HCT116 (cell line): ENCODE results near the gene KATNIP. TPM values are rescaled to one million over a fixed set of nuclear protein-coding genes. Genes with fewer than 3 reads are reported as not detected.

Experiments
- ATAC-seq: fragments of 200-7000 bp; cut with Tn5 transposase; 2 replicates; pipeline ENCODE4 v1.9.1; 2020; ENCODE audit warnings: mild to moderate bottlenecking, moderate library complexity
- BruUV-seq: library from RNA; stranded (reverse); fragments of 400-500 nt; replicated peaks from 2 replicates; lab custom pipeline; 2021; lab: Mats Ljungman, UMichigan
- CTCF ChIA-PET: fragments of 300-600 bp; sonication (Branson Sonifier 250); formaldehyde crosslinking; loops from one replicate; lab custom pipeline; 2021; ENCODE audit warnings: antibody characterized with exemption; lab: Charles Lee
- POLR2A ChIA-PET: fragments of 300-600, 350-600 bp; sonication (Branson Sonifier 250); formaldehyde crosslinking; loops from one replicate; lab custom pipeline; 2021; ENCODE audit warnings: antibody characterized with exemption; lab: Charles Lee
- RAD21 ChIA-PET, 2 experiments: fragments of 300-600 bp; sonication (Branson Sonifier 250); formaldehyde crosslinking; loops; one replicate each; lab custom pipeline; 2023; ENCODE audit warnings: low total read pairs in 2 of 2; ENCODE audit not compliant: uncharacterized antibody in 2 of 2, unreplicated experiment in 2 of 2, low non-redundant PET in 1 of 2; lab: Charles Lee
- DNase-seq: peaks from one replicate; pipeline ENCODE4 v3.0.0-alpha.2; 2010; ENCODE audit warnings: low read depth, low spot score
- H2AFZ ChIP-seq: fragments of 200-600 bp; shearing (Covaris generic), sonication (generic); 2 replicates; pipeline ENCODE4 v1.6.1; 2017; ENCODE audit warnings: low read depth, mixed run types, mixed read lengths, antibody characterized with exemption, low read length; ENCODE audit not compliant: poor library complexity, severe bottlenecking
- H3K27ac ChIP-seq: 2 replicates; pipeline ENCODE4 v1.5.1; 2012; ENCODE audit warnings: low read depth, low read length
- H3K27me3 ChIP-seq: fragments of 200-600 bp; sonication (generic); 2 replicates; pipeline ENCODE4 v1.6.1; 2016; ENCODE audit warnings: mixed run types, low read length, mixed read lengths; ENCODE audit not compliant: insufficient read depth
- H3K36me3 ChIP-seq, 2 experiments: fragments of 200-500 bp in 1 of 2; fragments of 200-600 bp in 1 of 2; sonication (Bioruptor generic) in 1 of 2; sonication (generic) in 1 of 2; 2 replicates each; pipeline versions ENCODE4 v1.5.1 to v1.6.1; 2014 to 2016; ENCODE audit warnings: low read length in 2 of 2, inconsistent platforms in 1 of 2, mixed read lengths in 1 of 2, mixed run types in 1 of 2; ENCODE audit not compliant: insufficient read depth in 2 of 2, control insufficient read depth in 1 of 2
- H3K4me1 ChIP-seq, 2 experiments: fragments of 200-600 bp in 1 of 2; sonication (generic) in 1 of 2; 2 replicates each; pipeline versions ENCODE4 v1.5.1 to v1.6.1; 2012 to 2017; ENCODE audit warnings: low read length in 2 of 2, inconsistent platforms in 1 of 2, mild to moderate bottlenecking in 1 of 2, mixed read lengths in 1 of 2, mixed run types in 1 of 2, moderate library complexity in 1 of 2; ENCODE audit not compliant: insufficient read depth in 2 of 2, control insufficient read depth in 1 of 2
- H3K4me2 ChIP-seq: fragments of 200-600 bp; sonication (generic); 2 replicates; pipeline ENCODE4 v1.6.1; 2017; ENCODE audit warnings: mixed run types, low read length, mixed read lengths
- H3K4me3 ChIP-seq, 2 experiments: fragments of 200-600 bp in 1 of 2; sonication (generic) in 1 of 2; replicated peaks in 1 of 2; 2 replicates each; pipeline ENCODE4 v1.5.1; 2011 to 2016; ENCODE audit warnings: low read length in 2 of 2, control low read depth in 1 of 2, low read depth in 1 of 2, mild to moderate bottlenecking in 1 of 2, mixed read lengths in 1 of 2, mixed run types in 1 of 2
- H3K79me2 ChIP-seq: fragments of 200-600 bp; sonication (generic); 2 replicates; pipeline ENCODE4 v1.6.1; 2017; ENCODE audit warnings: mild to moderate bottlenecking, mixed run types, low read length, moderate library complexity, mixed read lengths; ENCODE audit not compliant: insufficient read depth
- H3K9ac ChIP-seq: fragments of 200-600 bp; sonication (generic); 2 replicates; pipeline ENCODE4 v1.6.1; 2016; ENCODE audit warnings: low read length, mixed read lengths
- H3K9me2 ChIP-seq: fragments of 200-600 bp; sonication (generic), shearing (Covaris generic); 2 replicates; pipeline ENCODE4 v1.6.1; 2017; ENCODE audit warnings: mixed run types, mild to moderate bottlenecking, moderate library complexity; ENCODE audit not compliant: insufficient read depth
- H3K9me3 ChIP-seq, 2 experiments: fragments of 200-500 bp in 1 of 2; fragments of 200-600 bp in 1 of 2; sonication (Bioruptor generic) in 1 of 2; sonication (generic) in 1 of 2; 2 replicates each; pipeline ENCODE4 v1.6.1; 2014 to 2017; ENCODE audit warnings: low read length in 2 of 2, mixed read lengths in 2 of 2, inconsistent platforms in 1 of 2, low read depth in 1 of 2, mild to moderate bottlenecking in 1 of 2, mixed run types in 1 of 2, moderate library complexity in 1 of 2; ENCODE audit not compliant: control insufficient read depth in 1 of 2, insufficient read depth in 1 of 2
- H4K20me1 ChIP-seq: fragments of 200-600 bp; sonication (generic), shearing (Covaris generic); 2 replicates; pipeline ENCODE4 v1.6.1; 2017; ENCODE audit warnings: mixed run types, mild to moderate bottlenecking, moderate library complexity; ENCODE audit not compliant: insufficient read depth
- CEBPB ChIP-seq: IDR thresholded peaks from 2 replicates; pipeline ENCODE4 v1.6.1; 2012; ENCODE audit warnings: low read depth
- EGR1 ChIP-seq: IDR thresholded peaks from 2 replicates; pipeline ENCODE4 v1.6.1; 2012; ENCODE audit warnings: low read depth
- ELF1 ChIP-seq: IDR thresholded peaks from 2 replicates; pipeline ENCODE4 v1.6.1; 2012; ENCODE audit warnings: low read depth, borderline replicate concordance
- EZH2 ChIP-seq: fragments of 200-600 bp; sonication (generic); IDR thresholded peaks from 2 replicates; pipeline ENCODE4 v1.6.1; 2017; ENCODE audit warnings: antibody characterized with exemption, mixed run types
- EZH2phosphoT487 ChIP-seq: fragments of 200-600 bp; IDR thresholded peaks from 2 replicates; pipeline ENCODE4 v1.6.1; 2018; ENCODE audit warnings: antibody characterized with exemption, borderline replicate concordance
- FOSL1 ChIP-seq: IDR thresholded peaks from 2 replicates; pipeline ENCODE4 v1.6.1; 2012; ENCODE audit warnings: low read depth
- JUND ChIP-seq: IDR thresholded peaks from 2 replicates; pipeline ENCODE4 v1.6.1; 2012
- POLR2A ChIP-seq: IDR thresholded peaks from 2 replicates; pipeline ENCODE4 v1.7.0; 2011; ENCODE audit warnings: borderline replicate concordance; ENCODE audit not compliant: insufficient read depth, insufficient read length; ENCODE audit errors: extremely low read depth
- POLR2AphosphoS5 ChIP-seq: IDR thresholded peaks from 2 replicates; pipeline ENCODE4 v1.6.1; 2011; ENCODE audit warnings: mild to moderate bottlenecking, low read depth, low read length, moderate library complexity
- RAD21 ChIP-seq: IDR thresholded peaks from 2 replicates; pipeline ENCODE4 v1.6.1; 2012; ENCODE audit warnings: low read depth, mild to moderate bottlenecking
- SIN3A ChIP-seq: IDR thresholded peaks from 2 replicates; pipeline ENCODE4 v1.6.1; 2012; ENCODE audit warnings: low read depth
- SP1 ChIP-seq: IDR thresholded peaks from 2 replicates; pipeline ENCODE4 v1.6.1; 2012; ENCODE audit warnings: low read depth
- SRF ChIP-seq: IDR thresholded peaks from 2 replicates; pipeline ENCODE4 v1.6.1; 2012; ENCODE audit warnings: low read depth
- YY1 ChIP-seq: IDR thresholded peaks from 2 replicates; pipeline ENCODE4 v1.6.1; 2011; ENCODE audit warnings: low read length, low read depth, moderate library complexity, mild to moderate bottlenecking; ENCODE audit not compliant: insufficient replicate concordance; ENCODE audit errors: extremely low read depth
- intact Hi-C: fragments of 100-400 bp; cut with micrococcal nuclease; formaldehyde crosslinking; loops from 2 replicates; pipeline ENCODE4 v1.10.0; 2022
- total RNA-seq: library from RNA; stranded (reverse); gene quantifications from one replicate; pipeline ENCODE4 v1.2.1, GENCODE V29; 2021; ENCODE audit not compliant: unreplicated experiment
- TF ChIP-seq, protein P1 (sequence below): IDR thresholded peaks from 2 replicates; pipeline ENCODE4 v1.6.1; 2012; ENCODE audit warnings: low read depth
- TF ChIP-seq, protein P2 (sequence below): IDR thresholded peaks from 2 replicates; pipeline ENCODE4 v1.6.1; 2012
- TF ChIP-seq, protein P3 (sequence below), 3 experiments: fragments of 200-600 bp in 1 of 3; sonication (generic) in 1 of 3; IDR thresholded peaks in 2 of 3; conservative IDR thresholded peaks in 1 of 3; 2 replicates each; pipeline ENCODE4 v1.5.1; 2012 to 2017; ENCODE audit warnings: low read depth in 2 of 3, low read length in 2 of 3, antibody characterized with exemption in 1 of 3, borderline replicate concordance in 1 of 3, control low read depth in 1 of 3, mild to moderate bottlenecking in 1 of 3, mixed read lengths in 1 of 3, mixed run types in 1 of 3, moderate library complexity in 1 of 3; ENCODE audit not compliant: insufficient read depth in 1 of 3
- TF ChIP-seq, protein P4 (sequence below): IDR thresholded peaks from 2 replicates; pipeline ENCODE4 v1.6.1; 2011; ENCODE audit warnings: mild to moderate bottlenecking, low read length, moderate library complexity; ENCODE audit not compliant: insufficient replicate concordance; ENCODE audit errors: extremely low read depth

Gene KATNIP
- total RNA-seq, 1 experiment from 2014 or later, result 23.8 TPM

DNA sequence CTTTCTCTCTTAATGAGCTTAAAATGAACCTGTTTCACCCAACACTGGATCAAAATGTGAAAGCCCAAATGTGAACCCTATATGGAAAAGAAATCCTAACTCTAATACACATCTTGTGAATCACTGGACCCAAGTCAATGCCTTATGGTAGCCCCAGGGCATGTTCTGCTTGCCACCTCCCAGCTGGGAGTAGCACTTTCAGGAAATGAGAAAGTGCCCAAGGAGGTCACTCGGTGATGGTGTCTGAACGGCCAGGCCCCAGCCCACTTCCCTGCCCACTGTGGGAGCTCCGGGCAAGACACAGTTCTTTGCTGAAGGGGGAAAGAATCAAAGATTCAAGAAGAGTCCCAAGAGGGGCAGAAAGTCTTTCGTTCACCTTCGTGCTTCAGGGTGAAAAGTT, 46.3 kb upstream of the KATNIP start:
- no peak overlapping the region for H3K9ac ChIP-seq
- CTCF ChIA-PET, result no interaction called here
- no peaks in the 10 kb centered on the region for H3K9me3 ChIP-seq
- H3K4me1 ChIP-seq, result no peaks in the 10 kb centered on the region
- no peak for DNase-seq
- H3K4me3 ChIP-seq, result no peak overlapping the region
- H2AFZ ChIP-seq, result no peak overlapping the region
- no peaks in the 10 kb centered on the region for H3K27me3 ChIP-seq
- no peaks in the 10 kb centered on the region for H3K79me2 ChIP-seq
- no TSS peak for BruUV-seq
- TF ChIP-seq SRF, result no peak
- TF ChIP-seq, protein P1, sequence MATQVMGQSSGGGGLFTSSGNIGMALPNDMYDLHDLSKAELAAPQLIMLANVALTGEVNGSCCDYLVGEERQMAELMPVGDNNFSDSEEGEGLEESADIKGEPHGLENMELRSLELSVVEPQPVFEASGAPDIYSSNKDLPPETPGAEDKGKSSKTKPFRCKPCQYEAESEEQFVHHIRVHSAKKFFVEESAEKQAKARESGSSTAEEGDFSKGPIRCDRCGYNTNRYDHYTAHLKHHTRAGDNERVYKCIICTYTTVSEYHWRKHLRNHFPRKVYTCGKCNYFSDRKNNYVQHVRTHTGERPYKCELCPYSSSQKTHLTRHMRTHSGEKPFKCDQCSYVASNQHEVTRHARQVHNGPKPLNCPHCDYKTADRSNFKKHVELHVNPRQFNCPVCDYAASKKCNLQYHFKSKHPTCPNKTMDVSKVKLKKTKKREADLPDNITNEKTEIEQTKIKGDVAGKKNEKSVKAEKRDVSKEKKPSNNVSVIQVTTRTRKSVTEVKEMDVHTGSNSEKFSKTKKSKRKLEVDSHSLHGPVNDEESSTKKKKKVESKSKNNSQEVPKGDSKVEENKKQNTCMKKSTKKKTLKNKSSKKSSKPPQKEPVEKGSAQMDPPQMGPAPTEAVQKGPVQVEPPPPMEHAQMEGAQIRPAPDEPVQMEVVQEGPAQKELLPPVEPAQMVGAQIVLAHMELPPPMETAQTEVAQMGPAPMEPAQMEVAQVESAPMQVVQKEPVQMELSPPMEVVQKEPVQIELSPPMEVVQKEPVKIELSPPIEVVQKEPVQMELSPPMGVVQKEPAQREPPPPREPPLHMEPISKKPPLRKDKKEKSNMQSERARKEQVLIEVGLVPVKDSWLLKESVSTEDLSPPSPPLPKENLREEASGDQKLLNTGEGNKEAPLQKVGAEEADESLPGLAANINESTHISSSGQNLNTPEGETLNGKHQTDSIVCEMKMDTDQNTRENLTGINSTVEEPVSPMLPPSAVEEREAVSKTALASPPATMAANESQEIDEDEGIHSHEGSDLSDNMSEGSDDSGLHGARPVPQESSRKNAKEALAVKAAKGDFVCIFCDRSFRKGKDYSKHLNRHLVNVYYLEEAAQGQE, result no peak
- no peak for TF ChIP-seq SP1
- TF ChIP-seq ELF1, result no peak
- TF ChIP-seq EZH2phosphoT487, result no peak
- no peak for TF ChIP-seq CEBPB
- TF ChIP-seq EZH2, result no peak
- no peak for TF ChIP-seq POLR2A
- TF ChIP-seq, protein P2, sequence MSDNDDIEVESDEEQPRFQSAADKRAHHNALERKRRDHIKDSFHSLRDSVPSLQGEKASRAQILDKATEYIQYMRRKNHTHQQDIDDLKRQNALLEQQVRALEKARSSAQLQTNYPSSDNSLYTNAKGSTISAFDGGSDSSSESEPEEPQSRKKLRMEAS, result no peak
- no peak for TF ChIP-seq RAD21
- no peak for TF ChIP-seq YY1
- no peak for TF ChIP-seq FOSL1
- TF ChIP-seq, protein P3, sequence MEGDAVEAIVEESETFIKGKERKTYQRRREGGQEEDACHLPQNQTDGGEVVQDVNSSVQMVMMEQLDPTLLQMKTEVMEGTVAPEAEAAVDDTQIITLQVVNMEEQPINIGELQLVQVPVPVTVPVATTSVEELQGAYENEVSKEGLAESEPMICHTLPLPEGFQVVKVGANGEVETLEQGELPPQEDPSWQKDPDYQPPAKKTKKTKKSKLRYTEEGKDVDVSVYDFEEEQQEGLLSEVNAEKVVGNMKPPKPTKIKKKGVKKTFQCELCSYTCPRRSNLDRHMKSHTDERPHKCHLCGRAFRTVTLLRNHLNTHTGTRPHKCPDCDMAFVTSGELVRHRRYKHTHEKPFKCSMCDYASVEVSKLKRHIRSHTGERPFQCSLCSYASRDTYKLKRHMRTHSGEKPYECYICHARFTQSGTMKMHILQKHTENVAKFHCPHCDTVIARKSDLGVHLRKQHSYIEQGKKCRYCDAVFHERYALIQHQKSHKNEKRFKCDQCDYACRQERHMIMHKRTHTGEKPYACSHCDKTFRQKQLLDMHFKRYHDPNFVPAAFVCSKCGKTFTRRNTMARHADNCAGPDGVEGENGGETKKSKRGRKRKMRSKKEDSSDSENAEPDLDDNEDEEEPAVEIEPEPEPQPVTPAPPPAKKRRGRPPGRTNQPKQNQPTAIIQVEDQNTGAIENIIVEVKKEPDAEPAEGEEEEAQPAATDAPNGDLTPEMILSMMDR (IDR thresholded peaks at IDR 0.05 in 2 of 3, conservative IDR thresholded peaks at IDR 0.05 in 1 of 3; ENCODE audit: borderline replicate concordance in 1 of 3, insufficient read depth in 1 of 3, low read depth in 2 of 3, low read length in 2 of 3), result no peak
- TF ChIP-seq, protein P4, sequence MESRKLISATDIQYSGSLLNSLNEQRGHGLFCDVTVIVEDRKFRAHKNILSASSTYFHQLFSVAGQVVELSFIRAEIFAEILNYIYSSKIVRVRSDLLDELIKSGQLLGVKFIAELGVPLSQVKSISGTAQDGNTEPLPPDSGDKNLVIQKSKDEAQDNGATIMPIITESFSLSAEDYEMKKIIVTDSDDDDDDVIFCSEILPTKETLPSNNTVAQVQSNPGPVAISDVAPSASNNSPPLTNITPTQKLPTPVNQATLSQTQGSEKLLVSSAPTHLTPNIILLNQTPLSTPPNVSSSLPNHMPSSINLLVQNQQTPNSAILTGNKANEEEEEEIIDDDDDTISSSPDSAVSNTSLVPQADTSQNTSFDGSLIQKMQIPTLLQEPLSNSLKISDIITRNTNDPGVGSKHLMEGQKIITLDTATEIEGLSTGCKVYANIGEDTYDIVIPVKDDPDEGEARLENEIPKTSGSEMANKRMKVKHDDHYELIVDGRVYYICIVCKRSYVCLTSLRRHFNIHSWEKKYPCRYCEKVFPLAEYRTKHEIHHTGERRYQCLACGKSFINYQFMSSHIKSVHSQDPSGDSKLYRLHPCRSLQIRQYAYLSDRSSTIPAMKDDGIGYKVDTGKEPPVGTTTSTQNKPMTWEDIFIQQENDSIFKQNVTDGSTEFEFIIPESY, result no peak
- no peak for TF ChIP-seq POLR2AphosphoS5
- TF ChIP-seq SIN3A, result no peak
- no peak for TF ChIP-seq EGR1
- TF ChIP-seq JUND, result no peak
- TF ChIP-seq, all 23 proteins: peak for 0
- peaks cover 46 to 80% of the 10 kb centered on the region in 2 experiments for H3K36me3 ChIP-seq
- ATAC-seq, result no peak
- POLR2A ChIA-PET, result no interaction called here
- H4K20me1 ChIP-seq, result no peaks in the 10 kb centered on the region
- no peak overlapping the region for H3K4me2 ChIP-seq
- H3K9me2 ChIP-seq, result no peaks in the 10 kb centered on the region
- RAD21 ChIA-PET, result no interaction called here
- H3K27ac ChIP-seq, result no peak overlapping the region
- intact Hi-C loops, result no loop called here
